Heart left ventricle (tissue), 13 donors: ENCODE results near the gene RCCD1.

ENCODE experiments used
- CTCF ChIP-seq, 12 donors: fragments of 200-600 bp; sonication (generic) in 4 of 12; IDR thresholded peaks; one replicate each; pipeline versions ENCODE4 v1.5.0 to v1.8.0; 2018 to 2022; ENCODE audit warnings: antibody characterized with exemption in 12 of 12, mild to moderate bottlenecking in 5 of 12
- POLR2A ChIP-seq, 2 donors: fragments of 450-650 bp; IDR thresholded peaks; one replicate each; pipeline ENCODE4 v1.6.1; 2017; ENCODE audit warnings: antibody characterized with exemption in 2 of 2, mild to moderate bottlenecking in 2 of 2, moderate library complexity in 2 of 2
- donor health status: ischemic (EF 13 %, LVEDD 7.1; RV severe dilation, severe dysfunction).
- donor health status: DM: no; HTN: yes; CAD: no.
- donor health status: DM: no; HTN: no; CAD: no.
- donor health status: ischemic (EF 25% LVEDD 6.9; RV normal size, moderate dysfunction).
- donor health status: ischemic (EF 25% LVEDD 5.7; RV mildly dilated, moderate dysfunction).
- donor health status: ischemic (EF 35%, LVEDD 5.7; RV mildly dilated, moderate dysfunction).
- donor health status: nonischemic (EF 11% LVEDD 7.7; RV severe dilation, severe dysfunction).
- donor health status: DM: yes; HTN: yes; CAD: no.
- donor health status: PGD.
- donor health status: ischemic (EF 29% LVEDD 5.4; RV normal size, mild dysfunction).
- donor health status: nonischemic (EF 23%, LVEDD 6.1; RV moderate dilation, normal function).

- TF ChIP-seq CTCF (IDR thresholded peaks at IDR 0.05) = no peak
- TF ChIP-seq POLR2A (IDR thresholded peaks at IDR 0.05) = no peak
These were observed 8.1 kb upstream of the RCCD1 start for GRCh38 chr15:90946538-90946937.
